ENCODE data around the gene KRT5.

GRCh38 chr12:52522346-52523011 is 2.3 kb upstream of the KRT5 start:
- TF ChIP-seq EZH2 (IDR thresholded peaks at IDR 0.05; ENCODE audit: borderline replicate concordance, low read depth, low read length, severe bottlenecking) (no peak), CTCF (IDR thresholded peaks at IDR 0.05; ENCODE audit: extremely low read depth in 1 of 2, insufficient read depth in 1 of 2, low read depth in 1 of 2, low read length in 2 of 2) (no peak), POLR2A (IDR thresholded peaks at IDR 0.05; ENCODE audit: low read depth, low read length) (no peak), MYC (IDR thresholded peaks at IDR 0.05; ENCODE audit: low read depth, low read length) (no peak), POLR2AphosphoS5 (IDR thresholded peaks at IDR 0.05; ENCODE audit: insufficient read depth, low read depth, low read length) (no peak)
